Amygdala (tissue), 56 donors: Measurements from ENCODE around the gene TTC6.

Experiments used
- DNase-seq, 56 donors: peaks; one replicate each; lab custom pipeline; 2025; lab: John Stamatoyannopoulos, UW

The TTC6 gene

DNA sequence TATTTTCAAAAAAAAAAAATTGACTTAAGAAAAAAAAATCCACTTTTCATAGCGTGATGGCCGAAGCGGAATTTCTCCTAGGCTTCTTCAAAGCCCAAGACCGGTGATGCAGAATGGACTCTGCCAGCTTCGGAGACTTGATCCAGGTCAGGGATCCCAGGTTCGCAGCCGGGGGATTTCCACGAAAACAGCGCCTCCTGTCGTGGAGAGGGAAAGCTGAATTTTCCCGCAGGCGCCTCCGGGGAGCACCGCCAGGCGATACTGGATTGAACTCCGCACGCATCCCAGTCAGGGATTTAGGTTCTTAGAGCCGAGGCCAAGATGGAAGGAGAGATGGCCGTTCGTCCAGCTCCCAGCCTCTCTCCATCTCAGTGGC is 2.1 kb downstream of the TTC6 start:
- no peak for DNase-seq

DNA sequence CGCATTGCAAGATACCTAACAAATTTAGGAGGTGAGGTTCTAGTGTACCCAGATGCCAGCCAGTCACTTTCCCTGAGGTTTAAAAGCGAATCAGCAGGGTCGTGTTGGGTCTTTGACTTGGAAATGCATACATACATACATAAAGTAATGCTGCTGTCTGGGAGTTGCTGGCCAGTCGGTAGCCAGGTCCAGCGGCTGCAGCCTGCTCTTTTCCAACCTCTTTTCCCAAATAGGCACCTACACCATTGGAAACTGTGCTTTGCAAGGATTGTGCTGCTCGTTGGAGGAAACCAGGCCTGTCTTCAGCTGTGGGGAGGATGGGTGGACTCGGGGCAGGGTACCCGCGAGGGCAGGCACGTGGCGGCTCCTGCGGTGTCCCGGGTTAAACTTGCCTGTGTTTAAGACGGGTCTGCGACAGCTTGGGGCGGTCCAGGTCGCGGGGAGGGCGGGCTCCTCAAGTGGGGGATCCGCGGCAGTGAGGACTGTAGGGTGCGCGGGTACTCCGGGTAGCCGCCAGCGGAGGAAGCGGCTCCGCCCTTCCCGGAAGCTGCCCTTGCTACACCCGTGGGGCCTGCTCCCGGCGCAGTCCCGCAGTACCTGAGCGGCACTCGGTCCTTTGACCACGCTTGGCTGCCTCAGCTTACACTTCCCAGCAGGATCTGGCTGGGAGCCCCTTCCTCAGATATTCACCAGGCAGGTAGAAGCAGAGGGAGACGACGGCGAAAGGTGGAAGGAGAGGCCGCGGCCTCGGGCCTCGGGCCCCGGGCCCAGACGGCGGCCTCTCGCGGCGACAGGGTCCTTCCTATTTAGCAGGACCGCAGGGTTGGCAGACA is 2.7 kb downstream of the TTC6 start:
- DNase-seq = no peak

DNA sequence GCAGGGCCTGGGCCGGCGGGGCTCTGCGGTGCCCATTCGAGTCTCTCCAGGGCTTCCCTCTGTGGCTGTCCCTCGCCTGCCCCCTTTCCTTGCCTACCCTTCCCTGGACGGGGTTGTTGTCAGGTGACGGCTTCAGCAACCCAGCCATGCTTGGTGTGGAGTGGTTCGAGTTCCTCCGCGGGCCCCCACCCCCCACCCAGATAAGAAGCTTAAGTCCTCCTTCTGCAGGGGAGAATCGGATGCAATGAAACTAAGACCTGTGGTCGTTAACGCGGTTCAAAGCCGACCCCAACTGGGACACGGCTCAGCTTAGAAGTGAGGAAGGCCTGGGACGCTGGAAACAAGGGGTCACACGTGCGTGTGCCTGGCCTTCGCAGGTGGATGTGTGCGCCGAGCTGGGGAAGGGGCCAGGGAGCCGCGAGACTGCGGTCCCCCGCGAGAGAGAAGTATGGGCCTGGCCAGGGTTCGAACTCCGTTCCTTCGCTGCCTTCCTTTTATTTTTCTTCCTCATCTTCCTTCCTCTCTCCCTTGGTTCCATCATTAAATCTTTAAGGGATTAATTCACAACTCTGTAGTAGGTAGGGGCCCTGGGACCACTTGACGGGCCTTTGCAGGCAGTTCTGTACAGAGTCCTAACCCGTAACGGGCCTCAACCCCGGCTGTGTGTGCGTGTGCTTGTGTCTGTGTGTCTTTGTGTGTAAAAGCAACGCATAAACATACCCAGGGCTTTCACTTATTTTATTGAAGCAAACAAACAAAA is 3.5 kb downstream of the TTC6 start:
- DNase-seq = no peak

DNA sequence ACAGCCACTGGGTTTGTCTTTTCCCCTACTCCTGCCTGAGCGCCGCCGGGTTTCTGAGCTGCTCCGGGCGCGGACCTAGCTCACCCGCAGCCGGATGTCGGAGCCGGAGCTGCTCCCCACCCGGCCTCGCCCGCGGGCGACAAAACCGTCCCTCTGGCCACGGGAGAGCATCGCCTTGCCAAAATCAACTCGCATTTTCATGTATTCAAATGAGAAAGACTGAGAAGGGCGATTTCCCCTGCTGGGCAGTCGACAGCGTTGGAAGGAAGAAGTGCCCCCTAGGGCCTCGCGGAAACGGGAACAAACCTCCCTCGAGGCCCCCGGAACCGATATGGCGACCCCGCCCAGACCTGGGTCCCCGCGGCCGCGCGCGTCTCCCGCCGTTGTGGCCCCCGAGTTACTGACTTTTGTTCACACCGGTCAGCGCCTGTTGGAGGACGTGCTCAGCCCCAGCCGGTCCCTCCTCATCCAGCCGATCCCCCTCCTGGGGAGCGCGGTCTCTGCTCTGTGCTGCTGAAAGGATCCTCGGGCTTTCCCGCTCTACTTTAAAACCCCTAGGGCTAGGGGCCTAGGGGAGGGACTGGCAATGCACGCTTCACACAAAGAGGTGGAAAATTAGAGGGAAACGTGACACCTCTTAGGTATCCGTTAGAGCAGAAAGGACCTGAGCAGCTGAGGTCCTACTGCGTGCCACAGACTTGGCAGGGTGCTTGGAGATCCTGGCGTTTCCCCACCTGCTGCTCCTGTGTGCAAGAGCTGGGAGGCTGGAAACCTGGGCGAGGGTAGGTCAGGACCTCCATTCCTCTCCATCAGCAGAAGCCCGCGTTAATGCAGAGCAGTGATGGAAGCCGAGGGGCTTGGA is 4.3 kb downstream of the TTC6 start:
- DNase-seq = no peak

DNA sequence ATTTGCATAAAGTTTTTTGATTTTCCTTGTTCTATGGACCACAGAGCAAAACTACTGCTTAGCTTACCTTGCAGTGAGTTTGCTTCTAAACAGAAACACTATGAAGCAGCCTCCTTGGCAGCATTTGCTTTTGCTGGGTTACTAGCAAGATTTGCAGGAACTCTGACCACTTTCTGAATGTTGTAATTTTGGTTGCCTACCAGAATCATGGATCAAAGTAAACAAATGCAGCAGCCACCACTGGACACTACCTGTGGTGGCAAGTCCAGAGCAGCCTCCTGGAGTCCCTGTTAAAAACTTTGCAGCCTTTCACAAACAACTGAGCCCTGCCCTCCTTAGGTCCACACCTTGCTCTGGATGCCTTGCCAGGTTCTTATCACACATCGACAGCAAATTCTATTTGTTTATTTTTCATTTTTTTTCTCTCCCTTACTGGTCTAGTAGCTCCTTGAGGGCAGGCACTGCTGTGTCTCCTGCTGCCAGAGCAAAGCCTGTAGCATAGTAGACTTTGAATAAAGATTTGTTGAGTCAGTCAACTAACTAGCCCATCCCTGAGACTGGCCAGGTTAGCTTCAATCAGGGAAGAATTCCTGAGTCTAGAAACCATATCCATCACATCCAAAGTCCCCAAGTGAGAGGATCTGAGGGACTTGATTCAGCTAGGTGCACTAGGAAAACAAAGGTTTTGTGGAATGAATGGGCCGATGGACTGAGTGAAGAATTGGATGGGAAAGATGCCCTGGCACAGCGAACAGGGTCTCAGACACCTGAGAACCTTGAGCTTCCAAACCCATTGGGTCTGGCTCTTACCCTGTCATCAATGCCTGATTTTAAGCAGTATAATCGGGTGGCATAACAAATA is 5.7 kb downstream of the TTC6 start:
- no peak for DNase-seq

DNA sequence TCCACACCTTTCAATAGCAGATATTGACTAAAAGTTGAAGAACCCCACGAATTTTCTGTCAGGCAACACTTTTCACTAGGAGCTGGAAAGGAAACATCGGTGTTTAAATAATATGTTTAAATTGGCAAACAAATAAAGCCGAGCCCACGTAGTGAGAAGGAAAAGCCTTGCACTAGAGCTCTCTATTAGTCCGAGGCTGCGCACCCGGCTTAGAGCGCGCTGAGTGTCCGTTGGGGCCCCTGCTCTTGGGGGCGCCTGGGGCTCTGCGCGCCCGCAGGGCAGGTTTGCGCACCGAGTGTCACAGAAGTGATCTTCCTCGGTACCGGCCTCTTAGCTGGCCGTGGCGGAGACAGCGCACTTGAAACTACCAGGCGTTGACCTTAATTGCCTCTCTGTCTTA is 6.4 kb downstream of the TTC6 start:
- no peak for DNase-seq

DNA sequence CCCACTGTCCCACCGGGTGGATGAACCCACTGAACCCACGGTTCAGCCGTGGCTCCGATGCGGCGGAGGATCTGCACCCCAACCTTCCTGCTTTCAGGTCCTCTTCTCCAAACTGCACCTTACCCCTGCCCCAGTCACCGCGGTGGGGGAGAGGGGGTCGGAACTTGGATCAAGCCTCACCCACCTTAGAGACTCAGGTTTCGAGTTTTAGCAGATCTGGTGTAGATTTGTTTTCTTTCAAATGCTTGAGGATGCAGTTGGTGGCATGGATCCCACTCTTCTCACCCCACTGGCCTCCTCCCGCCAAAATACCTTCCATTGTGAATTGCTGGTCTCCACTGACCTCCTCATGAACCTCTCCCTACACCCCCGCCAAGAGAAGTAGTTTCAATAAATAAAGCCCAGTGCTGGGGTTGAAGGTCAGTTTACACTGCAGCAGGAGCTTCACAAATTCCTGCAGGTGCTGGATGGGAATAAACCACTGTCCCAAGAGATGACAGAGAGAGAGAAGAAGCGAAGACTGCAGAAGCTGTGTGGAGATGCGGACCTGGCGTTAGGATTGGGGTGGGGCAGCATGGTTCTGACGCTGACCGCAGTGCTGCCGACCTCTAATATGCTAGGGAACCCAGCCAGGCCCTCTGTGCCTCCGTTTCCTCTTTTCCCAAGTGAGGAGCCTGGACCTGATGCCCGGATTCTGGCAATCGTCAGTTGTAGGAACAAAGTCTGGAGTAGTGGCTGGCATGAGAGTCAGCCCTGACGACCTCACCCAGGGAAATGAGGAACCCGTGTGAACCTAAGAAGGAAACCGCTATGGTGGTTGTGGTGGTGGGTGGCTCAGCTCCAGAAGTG is 7.4 kb downstream of the TTC6 start:
- no peak for DNase-seq

DNA sequence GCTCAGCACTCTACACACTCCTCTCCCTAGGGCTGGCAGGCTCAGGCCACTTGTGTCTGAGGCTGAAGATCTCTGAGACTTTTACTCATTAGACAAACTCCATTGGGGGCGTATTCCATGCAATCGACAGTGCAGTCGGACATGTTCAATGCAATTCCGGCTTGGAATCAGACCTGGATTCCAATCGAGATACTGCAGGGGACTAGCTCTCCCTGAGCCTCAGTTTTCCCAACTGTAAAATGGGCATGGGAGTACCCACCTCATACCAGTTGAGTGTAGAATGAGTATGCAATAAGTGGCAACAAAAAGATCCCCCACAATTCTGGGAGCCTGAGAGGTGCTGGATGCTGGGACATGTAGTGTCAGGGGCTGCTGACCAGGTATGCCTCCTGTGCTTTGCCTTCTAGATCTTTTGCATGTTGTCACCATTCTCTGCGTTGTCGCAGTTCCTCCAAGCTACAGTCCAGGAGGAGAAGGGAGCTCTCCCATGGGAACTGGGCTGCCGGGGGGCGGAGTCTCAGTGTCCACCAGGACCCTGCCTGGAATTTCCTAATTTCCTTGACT is 8.3 kb downstream of the TTC6 start:
- DNase-seq = no peak

DNA sequence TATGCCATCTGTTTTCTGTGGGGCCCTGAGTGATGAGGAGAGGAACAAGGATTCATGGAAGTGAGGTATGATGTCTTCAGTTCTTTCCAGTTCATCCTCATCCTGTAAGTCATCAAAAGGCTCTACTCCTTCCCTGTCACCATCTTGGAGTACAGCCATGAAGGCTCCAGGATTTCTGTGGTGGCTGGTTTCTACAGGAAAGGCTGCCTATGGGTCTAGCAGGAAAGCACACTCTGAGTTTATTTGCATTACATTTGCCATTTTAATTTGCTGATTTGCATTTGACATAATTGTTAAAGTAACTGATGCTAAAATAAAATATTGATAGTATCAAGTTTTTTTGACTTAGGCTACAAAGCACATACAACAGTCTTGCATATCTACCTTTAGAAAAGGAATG is 11.2 kb downstream of the TTC6 start:
- DNase-seq = no peak

DNA sequence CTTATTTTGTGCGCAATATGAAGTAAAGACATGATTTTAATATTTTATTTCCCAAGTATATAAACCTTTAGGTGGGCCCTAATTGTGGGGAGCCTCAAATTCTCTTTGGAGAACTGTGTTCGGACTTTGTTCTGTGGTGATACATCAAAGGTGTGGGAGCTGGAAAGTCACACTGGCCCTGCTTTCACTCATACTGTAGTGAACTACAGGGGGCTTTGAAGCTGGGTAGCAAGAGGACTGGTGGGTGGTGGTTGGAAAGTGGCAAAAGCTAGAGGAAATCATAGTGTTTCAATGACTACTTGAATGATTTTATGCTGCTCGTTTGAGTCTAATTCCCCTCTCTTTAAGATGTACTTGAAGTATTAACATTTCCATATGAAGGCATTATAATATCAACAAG is 13.2 kb downstream of the TTC6 start:
- no peak for DNase-seq

DNA sequence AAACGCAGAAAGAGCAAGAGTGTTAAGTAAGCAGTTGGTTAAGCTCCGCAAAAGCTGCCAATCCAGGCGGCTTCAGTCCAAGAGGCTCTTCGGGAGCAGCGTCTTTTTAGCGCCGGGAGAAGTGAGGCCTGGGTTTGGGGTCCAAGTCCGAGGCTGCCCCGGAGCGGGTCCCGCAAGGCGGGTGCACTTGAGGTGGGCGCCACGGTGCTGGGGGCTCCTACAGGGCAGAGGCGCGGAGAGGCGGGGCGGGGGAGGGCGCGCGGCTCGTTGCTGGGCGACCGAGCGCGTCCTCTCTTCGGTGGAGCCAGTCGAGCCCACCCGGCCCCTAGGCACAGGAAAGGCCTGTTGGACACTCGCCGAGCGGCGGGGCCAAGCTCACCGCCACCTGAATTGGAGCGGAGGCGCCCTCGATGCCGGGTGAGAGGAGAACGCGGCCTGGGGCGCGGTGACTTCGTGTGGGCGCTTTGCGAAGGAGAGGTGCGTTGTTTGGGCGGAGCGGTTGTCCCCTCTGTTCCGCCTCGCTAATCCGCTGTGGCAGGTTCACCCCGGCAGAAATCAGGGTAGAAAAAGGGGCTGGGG is 15.6 kb downstream of the TTC6 start:
- no peak for DNase-seq

DNA sequence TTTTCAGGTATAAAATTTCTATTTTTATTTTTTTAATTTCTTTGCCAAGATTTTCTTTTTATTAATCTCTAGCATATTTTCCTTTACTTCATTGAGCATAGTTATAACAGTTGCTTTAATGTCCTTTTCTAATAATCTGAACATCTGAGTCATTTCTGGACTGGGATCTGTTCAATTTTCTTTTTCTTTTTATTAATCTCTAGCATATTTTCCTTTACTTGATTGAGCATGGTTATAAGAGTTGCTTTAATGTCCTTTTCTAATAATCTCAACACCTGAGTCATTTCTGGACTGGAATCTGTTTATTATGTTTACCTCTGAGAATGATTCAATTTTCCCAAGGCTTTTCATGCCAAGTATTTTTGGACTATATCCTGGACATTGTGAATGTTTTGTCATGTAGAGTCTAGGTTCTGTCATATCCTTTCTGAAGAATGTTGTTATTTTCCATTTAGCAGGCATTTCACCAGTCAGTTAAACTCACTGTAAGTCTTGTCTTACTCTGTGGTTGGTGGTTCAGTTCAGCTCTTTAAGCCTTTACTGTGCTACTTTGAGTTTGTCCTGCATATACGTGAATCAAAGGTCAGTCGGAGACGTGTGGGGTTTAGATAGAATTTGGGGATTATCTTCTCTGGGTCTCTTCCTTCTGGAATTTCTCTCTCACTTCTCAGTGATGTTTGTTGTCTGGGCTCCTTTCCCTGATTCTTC is 20.3 kb downstream of the TTC6 start:
- DNase-seq = no peak

DNA sequence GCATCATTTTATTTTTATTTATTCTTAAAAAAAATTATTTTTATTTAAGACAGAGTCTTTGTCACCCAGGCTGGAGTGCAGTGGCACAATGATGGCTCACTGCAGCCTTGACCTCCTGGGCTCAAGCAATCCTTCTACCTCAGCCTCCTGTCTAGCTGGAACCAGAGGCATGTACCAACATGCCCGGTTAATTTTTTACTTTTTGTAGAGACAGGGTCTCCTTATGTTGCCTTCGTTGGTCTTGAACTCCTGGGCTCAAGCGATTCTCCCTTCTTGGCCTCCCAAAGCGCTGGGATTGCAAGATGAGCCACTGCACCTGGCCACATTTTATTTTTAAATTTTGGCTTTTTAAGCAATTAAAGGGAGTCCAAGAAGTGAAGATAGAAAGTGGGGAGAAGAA is 21.4 kb downstream of the TTC6 start:
- DNase-seq = no peak

DNA sequence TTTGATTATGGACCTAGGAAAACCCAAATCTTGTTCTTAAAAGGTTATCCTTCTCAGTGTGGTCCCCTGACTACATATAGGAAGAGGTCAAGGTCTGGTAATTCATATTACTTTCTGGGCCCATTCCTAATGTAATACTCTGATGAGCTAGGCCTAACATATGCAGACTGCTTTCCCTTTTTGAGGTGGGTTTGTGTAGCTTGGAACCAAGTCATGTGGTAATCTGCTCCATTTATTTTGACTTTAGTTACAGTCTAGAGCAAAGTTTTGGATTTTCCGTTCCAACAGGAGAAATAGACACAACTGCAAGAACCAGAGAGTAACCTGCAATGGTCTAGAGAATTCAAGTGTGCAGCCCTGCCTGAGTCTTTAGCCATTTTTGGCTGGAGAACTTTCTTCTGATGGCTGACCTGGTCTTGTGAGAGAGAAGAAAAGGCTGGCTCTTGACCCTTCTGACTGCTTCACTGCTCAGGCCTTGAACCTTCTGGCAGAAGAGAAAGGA is 22.5 kb downstream of the TTC6 start:
- no peak for DNase-seq

DNA sequence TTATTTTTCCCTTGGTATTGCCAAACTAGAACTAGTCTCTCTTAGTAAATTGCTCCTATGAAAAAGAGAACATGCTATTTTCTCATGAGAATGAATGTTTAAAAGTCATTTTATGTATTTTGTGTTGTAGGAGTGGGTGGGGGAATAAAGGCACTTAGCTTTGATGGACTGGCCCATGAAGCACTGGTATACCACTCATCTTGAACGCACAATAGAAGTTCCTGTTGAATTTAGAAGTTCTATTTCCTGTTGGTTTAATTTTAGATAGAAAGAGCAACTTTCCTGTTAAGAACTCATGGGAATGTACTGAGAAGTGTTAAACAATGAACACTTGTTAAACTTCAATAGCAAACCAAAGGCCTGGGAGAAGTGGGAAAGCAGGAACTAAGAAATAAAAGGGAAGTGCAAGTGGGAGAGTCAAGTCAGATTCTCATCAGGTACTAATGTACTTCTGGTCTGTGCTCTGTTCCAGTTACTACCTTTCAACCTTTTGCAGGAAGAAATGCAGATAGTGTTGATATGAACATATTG is 23.1 kb downstream of the TTC6 start:
- DNase-seq = no peak

DNA sequence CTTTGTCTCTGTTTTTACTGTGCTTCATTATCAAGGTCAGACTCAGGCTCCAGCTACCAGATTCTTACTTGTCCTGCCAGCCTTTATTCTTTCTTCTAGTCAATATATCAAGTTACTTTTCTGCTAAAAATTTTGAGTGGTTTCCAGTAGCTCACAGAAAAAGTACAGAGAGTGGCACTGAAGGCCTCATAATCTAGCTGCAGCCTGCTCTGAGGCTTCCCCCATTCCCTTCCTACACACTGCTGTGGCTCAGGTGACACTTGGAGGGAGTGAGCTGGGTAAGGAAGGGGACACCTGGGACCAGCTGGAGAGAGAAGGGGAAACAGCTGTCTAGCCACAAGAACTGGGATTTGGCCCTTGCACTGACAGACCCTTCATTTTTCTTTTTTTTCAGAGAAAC is 25.4 kb downstream of the TTC6 start:
- no peak for DNase-seq

DNA sequence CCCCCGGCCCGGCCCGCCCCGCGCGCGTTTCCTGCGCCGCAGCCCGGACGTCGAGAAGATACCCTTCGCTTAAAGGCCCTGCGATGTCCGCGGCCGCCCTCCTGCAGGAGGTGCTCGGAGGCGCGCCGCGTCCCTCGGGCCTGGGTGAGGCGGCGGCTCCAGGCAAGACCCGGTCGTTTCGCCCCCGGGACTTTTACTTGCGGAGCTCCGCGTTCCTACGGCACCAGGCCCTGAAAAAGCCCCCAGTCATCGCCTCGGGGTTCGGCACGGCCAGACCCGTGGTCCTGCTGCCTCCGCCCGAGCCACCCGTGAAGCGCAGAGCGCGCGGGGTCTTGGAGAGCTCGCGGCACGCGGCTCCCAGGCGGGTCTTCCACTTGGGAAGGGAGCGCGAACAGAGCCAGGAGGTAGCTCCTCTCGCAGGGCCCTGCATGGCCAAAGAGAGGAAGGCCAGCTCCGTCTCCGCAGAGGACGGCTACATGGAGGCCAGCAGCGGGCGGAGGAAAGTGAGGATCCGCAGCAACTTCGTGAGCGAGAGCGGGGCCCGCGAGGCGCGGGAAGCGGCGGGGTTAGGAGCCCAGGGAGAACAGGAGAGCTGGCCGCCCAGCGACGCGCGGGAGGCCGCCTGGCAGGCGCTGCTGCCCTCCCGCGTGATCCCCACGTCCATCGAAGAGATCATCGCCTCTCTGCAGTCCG is 26.9 kb downstream of the TTC6 start:
- no peak for DNase-seq
